NCI-H460 (cell line): ENCODE measurements around the gene APBA1. TPM values are rescaled to one million over a fixed set of nuclear protein-coding genes. Genes with fewer than 3 reads are reported as not detected.

Source experiments
- DNase-seq: peaks from one replicate; pipeline ENCODE4 v3.0.0-alpha.2; 2016; ENCODE audit warnings: low read depth; ENCODE audit errors: extremely low read depth
- total RNA-seq: library from RNA; depleted of rRNA; stranded (reverse); fragments of >200 nt; shearing (Covaris generic); gene quantifications from 2 replicates; pipeline ENCODE4 v1.2.3, GENCODE V29; 2014

The APBA1 gene
- total RNA-seq, 1 experiment from 2014 or later: 0.05 TPM

- DNase-seq: no peak
Observed at GRCh38 chr9:69658987-69659675, 13.0 kb downstream of the APBA1 start.

DNA sequence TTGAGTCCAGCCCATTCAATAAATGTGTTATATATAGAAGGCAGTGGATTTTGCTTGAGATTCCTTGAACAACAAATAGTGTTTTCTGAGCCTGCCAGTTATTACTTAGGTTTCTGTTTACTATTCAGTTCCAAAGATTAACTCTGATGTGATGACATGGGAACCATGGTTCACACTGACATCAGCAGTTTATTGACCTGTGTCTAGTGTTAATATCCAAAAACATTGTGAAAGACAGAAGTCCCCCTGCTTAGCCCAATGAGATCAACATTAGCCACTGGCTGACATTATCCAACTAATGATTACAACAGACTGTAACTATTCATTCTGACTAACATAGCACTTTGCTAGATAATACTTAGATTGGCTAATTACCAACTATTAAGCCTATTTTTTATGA is 14.9 kb downstream of the APBA1 start:
- no peak for DNase-seq

GRCh38 chr9:69655065-69655464 is 17.1 kb downstream of the APBA1 start:
- no peak for DNase-seq

DNA sequence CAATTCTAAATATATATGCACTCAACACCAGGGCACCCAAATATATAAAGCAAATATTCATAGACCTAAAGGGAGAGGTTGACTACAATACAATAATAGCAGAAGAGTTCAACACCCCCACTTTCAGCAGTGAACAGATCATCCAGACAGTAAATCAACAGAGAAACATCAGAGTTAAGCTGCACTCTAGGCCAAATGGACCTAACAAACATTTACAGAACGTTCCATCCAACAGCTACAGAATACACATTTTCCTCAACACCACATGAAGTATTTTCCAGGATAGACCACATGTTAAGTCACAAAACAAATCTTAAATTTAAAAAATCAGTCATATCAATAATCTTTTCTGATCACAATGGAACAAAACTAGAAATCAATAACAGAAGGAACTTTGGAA is 18.9 kb downstream of the APBA1 start:
- no peak for DNase-seq

GRCh38 chr9:69649566-69650250 is 22.5 kb downstream of the APBA1 start:
- no peak for DNase-seq

GRCh38 chr9:69647804-69648203 is 24.4 kb downstream of the APBA1 start:
- no peak for DNase-seq

DNA sequence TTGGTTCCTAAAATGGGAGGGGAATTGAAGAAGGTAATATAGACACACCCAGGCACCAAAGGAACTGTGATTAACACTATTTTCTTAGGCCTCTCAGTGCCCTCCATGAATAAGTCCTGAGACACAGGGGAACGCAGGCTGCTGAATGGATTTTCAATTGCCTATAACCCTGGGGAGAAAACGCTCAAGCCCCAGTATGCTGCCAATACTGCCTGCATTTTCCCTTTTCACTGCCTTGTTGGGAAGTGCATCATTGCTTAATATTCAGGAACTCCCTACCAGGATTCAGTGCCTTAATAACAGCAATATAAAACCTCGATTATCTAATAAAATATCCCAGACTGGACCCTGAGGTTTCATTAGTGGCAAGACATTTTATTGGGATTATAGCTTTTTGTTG is 25.4 kb downstream of the APBA1 start:
- DNase-seq: no peak

DNA sequence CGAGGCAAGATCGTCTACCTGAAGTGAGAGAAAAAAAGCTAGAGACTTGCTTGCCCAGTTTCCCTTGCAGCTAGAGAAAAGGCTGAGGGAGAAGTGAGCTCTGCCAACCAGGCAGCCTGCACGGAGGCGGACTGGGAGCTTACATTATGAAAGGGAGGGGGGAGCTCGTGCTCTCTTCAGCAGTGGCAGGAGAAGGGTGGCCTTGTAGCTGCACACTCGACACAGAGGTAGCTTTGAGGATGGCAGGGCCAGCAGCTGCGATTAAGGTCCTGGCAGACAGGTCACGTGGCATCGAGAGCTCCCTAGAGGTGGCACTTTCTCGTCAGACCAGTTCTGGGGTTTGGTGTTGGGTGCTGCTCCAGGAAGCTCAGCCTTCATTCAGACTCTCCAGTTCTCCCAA is 26.7 kb downstream of the APBA1 start:
- no peak for DNase-seq

DNA sequence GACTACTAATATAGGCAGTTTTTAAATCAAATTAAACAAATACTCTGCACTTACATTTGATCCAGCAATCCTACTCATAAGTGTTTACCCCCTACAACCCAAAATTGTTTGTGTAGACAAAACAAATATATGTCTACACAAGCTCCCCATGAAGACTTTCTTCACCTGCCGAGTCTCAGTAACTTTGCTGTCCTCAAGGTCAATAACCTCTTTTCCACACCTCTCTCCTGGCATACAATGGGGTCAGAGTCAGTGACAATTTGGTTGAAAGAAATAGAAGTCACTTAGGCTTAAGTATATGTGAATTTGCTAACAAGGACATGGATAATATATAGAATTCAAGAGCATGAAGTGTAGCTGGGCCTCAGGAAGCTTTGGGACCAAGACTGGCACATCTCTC is 29.1 kb downstream of the APBA1 start:
- DNase-seq: no peak

DNA sequence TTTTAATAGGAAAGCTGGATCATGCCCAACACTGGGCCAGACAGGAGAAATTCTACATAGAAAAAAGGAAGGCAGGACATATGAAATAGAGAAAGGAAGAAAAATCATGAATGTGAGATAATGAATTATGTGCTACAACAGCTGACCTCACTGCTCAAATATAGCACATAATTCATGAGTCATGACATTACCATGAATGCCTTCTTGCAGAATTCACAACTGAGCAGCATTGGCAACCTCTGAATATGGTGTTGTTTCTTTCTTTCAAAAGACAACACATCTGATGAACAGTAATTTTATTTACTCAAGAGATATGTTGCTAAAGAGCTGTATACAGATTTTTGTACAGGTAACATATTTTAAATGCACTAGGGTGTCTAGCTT is 34.4 kb downstream of the APBA1 start:
- DNase-seq: no peak

DNA sequence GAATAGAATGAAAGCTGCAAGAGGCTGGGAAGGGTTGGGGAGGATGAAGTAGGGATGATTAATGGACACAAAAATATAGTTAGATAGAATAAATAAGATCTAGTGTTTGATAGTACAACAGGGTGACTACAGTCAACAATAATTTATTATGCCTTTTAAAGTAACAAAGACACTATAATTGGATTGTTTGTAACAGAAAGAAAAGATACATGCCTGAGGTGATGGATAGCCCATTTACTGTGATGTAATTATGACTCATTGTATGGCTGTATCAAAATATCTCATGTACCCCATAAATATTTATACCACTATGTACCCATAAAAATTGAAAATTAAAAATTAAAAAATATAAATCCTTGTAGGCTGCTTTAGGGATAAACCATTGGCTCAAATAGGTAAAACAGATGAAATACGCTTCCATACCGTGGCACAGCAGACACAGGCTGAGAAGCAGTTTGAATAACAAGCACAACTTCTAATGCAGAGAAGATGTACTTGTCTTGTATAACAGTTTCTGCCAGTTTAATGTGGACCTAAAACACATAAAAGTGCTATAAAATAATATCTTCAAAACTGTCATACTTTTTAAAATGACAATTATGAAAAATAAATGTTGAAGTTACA is 34.9 kb downstream of the APBA1 start:
- DNase-seq: no peak

DNA sequence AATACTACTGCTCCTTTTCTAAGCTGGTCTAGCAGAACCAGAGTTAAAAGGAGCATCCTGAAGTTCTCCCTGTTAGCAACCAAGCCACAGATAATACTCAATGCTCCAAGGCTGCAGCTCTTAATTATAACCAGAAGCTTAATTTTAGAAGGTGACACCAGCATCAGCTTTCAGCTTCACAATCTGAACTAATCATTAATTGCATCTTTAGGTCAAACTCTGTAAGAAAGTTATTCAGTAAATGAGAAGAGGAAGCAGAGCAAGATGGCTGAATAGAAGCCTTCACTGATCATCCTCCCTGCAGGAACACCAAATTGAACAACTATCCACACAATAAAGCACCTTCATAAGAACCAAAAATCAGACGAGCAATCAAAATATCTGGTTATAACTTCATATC is 38.5 kb downstream of the APBA1 start:
- DNase-seq: no peak

GRCh38 chr9:69632768-69633167 is 39.4 kb downstream of the APBA1 start:
- no peak for DNase-seq

- no peak for DNase-seq
Observed at GRCh38 chr9:69627281-69627680, 44.9 kb downstream of the APBA1 start.

DNA sequence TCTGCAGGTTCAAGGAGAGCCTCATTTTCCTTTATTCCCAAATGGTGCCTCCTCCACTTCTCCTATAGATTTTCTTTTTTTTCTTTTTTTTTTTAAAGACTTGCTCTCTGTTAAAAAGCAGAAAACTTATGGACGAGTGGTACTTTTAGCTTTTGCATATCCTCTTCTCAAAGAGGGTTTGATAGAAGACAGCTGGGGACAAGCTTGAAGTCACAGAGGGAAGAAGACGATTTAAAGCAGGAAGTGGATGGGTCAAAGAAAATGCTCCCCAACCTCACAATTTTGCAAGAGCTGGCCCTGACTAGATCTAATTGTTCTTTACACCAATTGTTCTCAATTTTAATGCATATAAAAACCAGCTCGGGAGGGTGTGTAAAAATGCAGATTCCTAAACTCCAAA is 48.9 kb downstream of the APBA1 start:
- DNase-seq: no peak

DNA sequence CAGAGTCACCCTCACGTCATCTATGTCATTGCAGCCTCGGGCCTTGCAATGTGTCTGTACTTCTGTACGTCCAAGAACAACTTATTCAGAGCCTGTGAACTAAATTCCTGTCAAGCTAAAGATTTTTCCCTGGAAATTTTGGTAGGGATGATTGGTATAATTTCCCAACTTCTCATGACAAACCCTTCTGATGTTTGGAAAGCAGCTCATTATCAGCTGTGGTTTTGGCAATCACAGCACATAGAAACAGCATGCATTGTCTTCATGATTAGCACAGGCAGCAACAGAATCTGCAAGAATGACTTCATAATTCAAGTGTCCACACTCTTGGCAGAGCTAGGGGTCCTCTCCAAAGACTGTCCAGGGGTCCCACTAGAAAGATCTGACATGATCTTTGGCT is 49.5 kb downstream of the APBA1 start:
- no peak for DNase-seq

DNA sequence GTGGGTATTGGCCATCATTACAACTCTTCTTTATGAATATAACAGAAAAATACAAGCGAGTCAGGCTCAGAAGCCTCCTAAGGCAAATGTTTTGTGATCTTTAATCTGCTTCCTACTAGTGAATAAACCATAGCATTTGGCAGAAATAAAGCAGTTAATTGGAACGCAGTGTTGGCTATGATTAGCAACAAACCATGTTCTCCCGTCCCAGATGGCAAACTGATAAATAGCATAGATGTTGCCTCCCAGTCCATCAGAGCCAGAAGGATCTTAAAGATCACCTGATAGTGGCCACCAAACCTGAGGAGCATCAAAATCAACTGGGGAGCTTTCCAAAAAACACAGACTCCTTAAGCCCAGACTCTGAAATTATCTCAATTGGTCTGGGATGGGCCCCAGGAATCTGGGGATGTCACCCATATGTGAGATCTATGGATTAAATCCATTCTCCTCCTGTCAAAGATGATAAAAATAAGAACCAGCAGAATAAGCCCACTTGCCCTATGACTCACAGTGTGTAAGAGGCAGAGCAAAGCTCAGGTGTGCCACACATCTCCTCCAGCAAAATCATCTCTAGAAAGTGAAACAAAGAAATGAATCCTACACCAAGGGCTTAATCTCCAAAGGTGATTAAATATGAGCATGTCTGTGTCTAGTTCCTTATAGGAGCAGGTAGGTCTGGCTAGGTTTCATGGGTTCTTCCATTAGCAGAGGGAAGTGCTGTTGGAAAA is 50.3 kb downstream of the APBA1 start:
- no peak for DNase-seq

GRCh38 chr9:69620731-69621130 is 51.4 kb downstream of the APBA1 start:
- DNase-seq: no peak

GRCh38 chr9:69619233-69619632 is 52.9 kb downstream of the APBA1 start:
- DNase-seq: no peak

GRCh38 chr9:69617006-69617405 is 55.2 kb downstream of the APBA1 start:
- no peak for DNase-seq

DNA sequence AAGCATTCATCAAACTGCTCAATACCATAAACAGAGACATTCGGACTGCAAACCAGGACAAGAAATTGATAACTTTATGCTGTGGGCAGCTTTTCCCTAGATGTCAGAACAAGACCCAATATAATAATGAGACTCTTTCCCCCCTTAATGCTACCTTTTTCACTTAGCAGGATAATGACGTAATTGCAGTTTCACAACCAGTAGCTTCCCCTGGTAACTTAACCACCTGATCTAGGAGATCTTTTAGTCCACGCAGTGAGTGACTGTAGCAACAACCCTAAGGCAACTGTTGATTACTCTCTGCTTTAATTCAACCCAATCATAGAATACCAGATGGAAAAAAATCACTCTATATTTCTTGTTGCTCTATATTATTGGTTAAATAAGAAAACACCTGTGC is 56.3 kb downstream of the APBA1 start:
- DNase-seq: no peak

DNA sequence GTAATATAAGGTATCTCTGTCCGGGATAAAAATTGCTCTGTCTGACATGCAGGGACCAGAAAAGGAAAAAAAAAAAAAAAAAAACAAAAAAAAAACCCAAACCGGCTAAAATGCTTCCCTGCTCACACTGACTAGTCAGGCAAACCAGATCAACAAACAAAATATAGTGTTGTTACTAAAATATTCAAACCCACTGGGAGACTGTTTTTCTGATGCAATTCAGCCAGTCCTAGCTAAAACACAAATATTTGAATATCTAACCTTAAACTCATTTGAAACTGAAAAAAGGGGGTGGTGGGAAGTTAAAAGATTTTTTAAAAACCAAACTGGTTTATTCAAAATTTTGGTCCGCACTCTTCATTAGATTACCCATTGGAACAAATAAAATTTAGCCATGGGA is 61.0 kb downstream of the APBA1 start:
- DNase-seq: no peak
